ENCODE measurements around the gene ZBTB7C. TPM values are rescaled to one million over a fixed set of nuclear protein-coding genes. Genes with fewer than 3 reads are reported as not detected.

The ZBTB7C gene
- polyA plus RNA-seq, 1 donor (not counting 4 experiments of a cell fraction or from before 2014, with no cell fraction given) = 0.58 TPM

DNA sequence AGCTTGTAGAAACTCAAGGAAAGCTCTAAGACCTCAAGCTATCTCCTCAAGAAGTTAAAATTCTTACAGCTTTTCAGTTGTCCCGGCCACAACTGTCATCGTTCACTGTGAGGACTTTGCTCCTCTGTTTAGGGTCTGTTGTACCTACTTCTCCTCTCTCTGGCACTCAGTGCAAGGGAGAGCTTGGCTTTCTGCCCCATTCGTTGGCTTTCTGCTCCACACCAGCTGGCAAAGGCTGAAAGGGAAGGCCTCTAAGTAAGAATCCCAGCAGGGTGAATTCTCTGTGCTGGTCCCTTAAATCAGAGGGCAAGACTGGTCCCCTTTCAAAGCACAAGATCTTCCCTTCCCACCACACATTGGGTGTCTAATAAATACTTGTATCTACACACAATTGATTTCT lies 17.3 kb downstream of the ZBTB7C start:
- H3K27ac ChIP-seq (ENCODE audit: control insufficient read depth, insufficient read depth, low read length) = no peak overlapping the region
- no peak for FAIRE-seq
- no peak overlapping the region for H3K4me2 ChIP-seq (ENCODE audit: control insufficient read depth, extremely low read depth, insufficient read depth, low read depth, low read length)

DNA sequence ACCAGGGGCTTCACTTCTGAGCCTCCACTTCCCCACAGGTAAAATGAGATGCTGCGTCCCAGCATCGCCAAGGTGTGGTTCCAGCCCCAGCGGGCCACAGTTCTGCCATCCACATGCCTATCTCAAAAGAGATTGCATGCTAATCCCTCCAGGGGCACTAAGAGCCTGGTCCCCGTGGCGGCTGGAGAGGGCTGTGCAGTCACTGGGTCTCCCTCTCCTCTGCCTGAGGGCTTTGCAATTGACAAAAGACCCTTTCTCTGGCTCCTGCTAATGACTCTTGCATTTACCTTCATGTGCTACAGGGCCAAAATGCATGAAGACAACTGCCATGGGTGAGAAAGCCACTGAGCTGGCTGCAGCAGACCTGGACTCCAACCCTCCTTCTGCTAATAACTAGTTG lies 18.5 kb downstream of the ZBTB7C start:
- H3K79me2 ChIP-seq (ENCODE audit: control insufficient read depth, insufficient read depth, low read length) = no peaks in the 10 kb centered on the region
- no peak overlapping the region for H3K9ac ChIP-seq (ENCODE audit: control insufficient read depth, extremely low read depth, insufficient read depth, low read length)
- dilution Hi-C loops (cut with MboI; ENCODE audit: extremely low pct_ligation_motif_present, low sequenced_read_pairs) = loop anchor here (10.0 kb wide), 1 partner anchor 56 kb away; no protein-coding TSS in a partner anchor
- no peaks in the 10 kb centered on the region for H3K9me1 ChIP-seq (ENCODE audit: control insufficient read depth, extremely low read depth, insufficient read depth, low read length)
- DNase-seq (ENCODE audit: low read depth, low spot score) (no peak), FAIRE-seq (no peak)
- no peak overlapping the region for H3K4me2 ChIP-seq (ENCODE audit: control insufficient read depth, extremely low read depth, insufficient read depth, low read depth, low read length)
- H3K27me3 ChIP-seq (ENCODE audit: control insufficient read depth, extremely low read depth, insufficient read depth, low read length) = no peaks in the 10 kb centered on the region
- H3K27ac ChIP-seq (ENCODE audit: control insufficient read depth, insufficient read depth, low read length) = no peak overlapping the region
- H4K20me1 ChIP-seq (ENCODE audit: control insufficient read depth, extremely low read depth, insufficient read depth, low read length) = no peaks in the 10 kb centered on the region
- no peak overlapping the region for H3K4me3 ChIP-seq (ENCODE audit: control insufficient read depth in 2 of 3, extremely low read depth in 1 of 3, insufficient read depth in 2 of 3, low read depth in 1 of 3, low read length in 3 of 3)
- no peaks in the 10 kb centered on the region for H3K36me3 ChIP-seq (ENCODE audit: control insufficient read depth in 2 of 2, extremely low read depth in 1 of 2, insufficient read depth in 2 of 2, low read length in 2 of 2)
- H3K9me3 ChIP-seq (ENCODE audit: control insufficient read depth, low read depth, low read length) = no peaks in the 10 kb centered on the region
- H2AFZ ChIP-seq (ENCODE audit: control insufficient read depth, low read length) = no peak overlapping the region
- peaks cover 28% of the 10 kb centered on the region for H3K4me1 ChIP-seq (ENCODE audit: control insufficient read depth, extremely low read depth, insufficient read depth, low read length)
- TF ChIP-seq EZH2 (IDR thresholded peaks at IDR 0.05; ENCODE audit: low read length) = no peak
- TF ChIP-seq, protein P1, sequence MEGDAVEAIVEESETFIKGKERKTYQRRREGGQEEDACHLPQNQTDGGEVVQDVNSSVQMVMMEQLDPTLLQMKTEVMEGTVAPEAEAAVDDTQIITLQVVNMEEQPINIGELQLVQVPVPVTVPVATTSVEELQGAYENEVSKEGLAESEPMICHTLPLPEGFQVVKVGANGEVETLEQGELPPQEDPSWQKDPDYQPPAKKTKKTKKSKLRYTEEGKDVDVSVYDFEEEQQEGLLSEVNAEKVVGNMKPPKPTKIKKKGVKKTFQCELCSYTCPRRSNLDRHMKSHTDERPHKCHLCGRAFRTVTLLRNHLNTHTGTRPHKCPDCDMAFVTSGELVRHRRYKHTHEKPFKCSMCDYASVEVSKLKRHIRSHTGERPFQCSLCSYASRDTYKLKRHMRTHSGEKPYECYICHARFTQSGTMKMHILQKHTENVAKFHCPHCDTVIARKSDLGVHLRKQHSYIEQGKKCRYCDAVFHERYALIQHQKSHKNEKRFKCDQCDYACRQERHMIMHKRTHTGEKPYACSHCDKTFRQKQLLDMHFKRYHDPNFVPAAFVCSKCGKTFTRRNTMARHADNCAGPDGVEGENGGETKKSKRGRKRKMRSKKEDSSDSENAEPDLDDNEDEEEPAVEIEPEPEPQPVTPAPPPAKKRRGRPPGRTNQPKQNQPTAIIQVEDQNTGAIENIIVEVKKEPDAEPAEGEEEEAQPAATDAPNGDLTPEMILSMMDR (optimal IDR thresholded peaks at IDR 0.05 in 1 of 3, IDR thresholded peaks at IDR 0.05 in 1 of 3, conservative IDR thresholded peaks at IDR 0.05 in 1 of 3; ENCODE audit: extremely low read depth in 1 of 3, insufficient read depth in 2 of 3, low read length in 3 of 3) = no peak

More for the DNA sequence above, 17.3 kb downstream of the ZBTB7C start:
- Histone ChIP-seq H4K20me1 (ENCODE audit: control insufficient read depth, extremely low read depth, insufficient read depth, low read length) (no peaks in the 10 kb centered on the region), H3K4me3 (ENCODE audit: control insufficient read depth in 2 of 3, extremely low read depth in 1 of 3, insufficient read depth in 2 of 3, low read depth in 1 of 3, low read length in 3 of 3) (no peak overlapping the region), H3K9me3 (ENCODE audit: control insufficient read depth, low read depth, low read length) (no peaks in the 10 kb centered on the region), H3K27me3 (ENCODE audit: control insufficient read depth, extremely low read depth, insufficient read depth, low read length) (no peaks in the 10 kb centered on the region), H3K36me3 (ENCODE audit: control insufficient read depth in 2 of 2, extremely low read depth in 1 of 2, insufficient read depth in 2 of 2, low read length in 2 of 2) (no peaks in the 10 kb centered on the region), H3K79me2 (ENCODE audit: control insufficient read depth, insufficient read depth, low read length) (no peaks in the 10 kb centered on the region), H3K4me1 (ENCODE audit: control insufficient read depth, extremely low read depth, insufficient read depth, low read length) (peaks cover 28% of the 10 kb centered on the region), H3K9ac (ENCODE audit: control insufficient read depth, extremely low read depth, insufficient read depth, low read length) (no peak overlapping the region), H2AFZ (ENCODE audit: control insufficient read depth, low read length) (no peak overlapping the region), H3K9me1 (ENCODE audit: control insufficient read depth, extremely low read depth, insufficient read depth, low read length) (no peaks in the 10 kb centered on the region)
- dilution Hi-C loops (cut with MboI; ENCODE audit: extremely low pct_ligation_motif_present, low sequenced_read_pairs) = loop anchor here (10.0 kb wide), 1 partner anchor 57 kb away; no protein-coding TSS in a partner anchor
- TF ChIP-seq, protein P1 (optimal IDR thresholded peaks at IDR 0.05 in 1 of 3, IDR thresholded peaks at IDR 0.05 in 1 of 3, conservative IDR thresholded peaks at IDR 0.05 in 1 of 3; ENCODE audit: extremely low read depth in 1 of 3, insufficient read depth in 2 of 3, low read length in 3 of 3) = no peak
- TF ChIP-seq EZH2 (IDR thresholded peaks at IDR 0.05; ENCODE audit: low read length) = no peak
- no peak for DNase-seq (ENCODE audit: low read depth, low spot score)
